GM21717 (cell line): ENCODE measurements around the gene CDKAL1.
"Not testable (repeated sequence)": the region's sequence is repeated elsewhere in the genome, so short reads cannot be mapped to it uniquely, and the experiment has no call there.

Experiments used
- ATAC-seq: cut with Tn5 transposase; IDR thresholded peaks from one replicate; pipeline ENCODE4 v1.9.1; 2021; ENCODE audit warnings: mild to moderate bottlenecking, moderate library complexity; ENCODE audit not compliant: unreplicated experiment

The CDKAL1 gene

GRCh38 chr6:20732362-20732761 lies 198.1 kb downstream of the CDKAL1 start:
- ATAC-seq, result not testable (repeated sequence)

- ATAC-seq, result no peak
Observed at GRCh38 chr6:20732896-20733295, 198.6 kb downstream of the CDKAL1 start.

GRCh38 chr6:20737912-20738311 lies 203.7 kb downstream of the CDKAL1 start:
- no peak for ATAC-seq

- ATAC-seq, result no peak
Observed at GRCh38 chr6:20740088-20740487, 205.8 kb downstream of the CDKAL1 start.

- no peak for ATAC-seq
Observed at GRCh38 chr6:20740727-20741126, 206.5 kb downstream of the CDKAL1 start.

- no peak for ATAC-seq
Observed at GRCh38 chr6:20741490-20741889, 207.2 kb downstream of the CDKAL1 start.

- no peak for ATAC-seq
Observed at GRCh38 chr6:20744911-20745557, 210.8 kb downstream of the CDKAL1 start.

GRCh38 chr6:20746024-20746423 lies 211.8 kb downstream of the CDKAL1 start:
- no peak for ATAC-seq

- no peak for ATAC-seq
Observed at GRCh38 chr6:20746805-20747558, 212.7 kb downstream of the CDKAL1 start.

GRCh38 chr6:20747991-20748390 lies 213.7 kb downstream of the CDKAL1 start:
- ATAC-seq, result no peak

- no peak for ATAC-seq
Observed at GRCh38 chr6:20751293-20751935, 217.2 kb downstream of the CDKAL1 start.

GRCh38 chr6:20755631-20756030 lies 221.4 kb downstream of the CDKAL1 start:
- ATAC-seq, result no peak

- ATAC-seq, result not testable (repeated sequence)
Observed at GRCh38 chr6:20756584-20757147, 222.4 kb downstream of the CDKAL1 start.

GRCh38 chr6:20757761-20758160 lies 223.5 kb downstream of the CDKAL1 start:
- no peak for ATAC-seq

- ATAC-seq, result no peak
Observed at GRCh38 chr6:20763296-20763695, 229.0 kb downstream of the CDKAL1 start.

- no peak for ATAC-seq
Observed at GRCh38 chr6:20769631-20770030, 235.4 kb downstream of the CDKAL1 start.

GRCh38 chr6:20770773-20771172 lies 236.5 kb downstream of the CDKAL1 start:
- no peak for ATAC-seq

GRCh38 chr6:20771409-20771808 lies 237.2 kb downstream of the CDKAL1 start:
- no peak for ATAC-seq

GRCh38 chr6:20773822-20774221 lies 239.6 kb downstream of the CDKAL1 start:
- ATAC-seq, result no peak

- ATAC-seq, result no peak
Observed at GRCh38 chr6:20775981-20776380, 241.7 kb downstream of the CDKAL1 start.

GRCh38 chr6:20777801-20778200 lies 243.5 kb downstream of the CDKAL1 start:
- no peak for ATAC-seq

- ATAC-seq, result no peak
Observed at GRCh38 chr6:20778459-20778858, 244.2 kb downstream of the CDKAL1 start.
